Fibroblast of skin of left quadriceps (primary cell): Measurements from ENCODE around the gene MRGPRG.
A peak's percentile ranks its signal among the peaks of the same experiment; 100 is the strongest.

ENCODE experiments used
- DNase-seq, 2 experiments: peaks; one replicate each; pipeline ENCODE4 v3.0.0-alpha.2; 2013; ENCODE audit warnings: low read depth in 2 of 2

MRGPRG gene

DNA sequence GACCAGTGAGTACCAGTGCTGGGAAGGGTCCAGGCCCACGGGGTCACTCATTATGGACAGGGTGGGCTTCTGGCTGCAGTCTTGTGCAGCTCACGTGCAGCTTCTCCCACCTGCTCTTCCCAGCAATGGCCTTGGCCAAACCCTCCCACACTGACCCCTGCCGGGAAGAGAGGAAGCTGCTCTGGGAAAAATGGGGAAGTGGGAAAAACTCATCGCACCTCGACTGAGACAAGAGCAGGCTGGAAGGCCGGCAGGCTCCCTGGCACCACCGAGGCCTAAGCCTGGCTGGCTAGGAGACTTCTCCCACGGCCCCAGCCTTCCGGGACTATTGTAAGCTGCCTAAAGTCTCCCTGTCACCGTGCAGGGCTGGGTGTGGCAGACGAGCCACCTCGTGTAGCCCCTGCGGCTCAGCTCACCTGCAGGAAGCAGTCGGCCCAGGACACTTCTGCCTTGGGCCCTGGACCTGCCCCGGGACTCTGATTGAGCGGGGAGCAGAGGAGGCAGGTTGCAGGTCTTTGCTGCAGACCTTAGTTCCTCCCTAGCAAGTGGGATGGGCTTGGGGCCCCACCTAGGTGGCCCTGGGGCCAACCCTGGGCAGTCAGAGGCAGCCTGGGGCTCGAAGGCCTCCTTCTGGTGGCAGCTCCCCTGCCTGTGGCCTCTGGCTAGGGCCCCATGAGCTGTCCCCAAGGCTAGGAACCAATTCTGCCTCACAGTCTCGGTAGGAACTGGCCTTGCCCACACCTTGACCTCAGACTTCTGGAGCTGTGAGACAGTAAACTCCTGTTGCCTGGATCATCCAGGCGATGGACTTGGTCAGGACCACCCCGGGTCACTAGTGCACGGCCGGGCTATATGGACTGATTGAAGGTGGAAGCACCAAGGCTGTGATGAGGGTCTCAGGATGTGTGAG lies 23.1 kb downstream of the MRGPRG start:
- no peak for DNase-seq

DNA sequence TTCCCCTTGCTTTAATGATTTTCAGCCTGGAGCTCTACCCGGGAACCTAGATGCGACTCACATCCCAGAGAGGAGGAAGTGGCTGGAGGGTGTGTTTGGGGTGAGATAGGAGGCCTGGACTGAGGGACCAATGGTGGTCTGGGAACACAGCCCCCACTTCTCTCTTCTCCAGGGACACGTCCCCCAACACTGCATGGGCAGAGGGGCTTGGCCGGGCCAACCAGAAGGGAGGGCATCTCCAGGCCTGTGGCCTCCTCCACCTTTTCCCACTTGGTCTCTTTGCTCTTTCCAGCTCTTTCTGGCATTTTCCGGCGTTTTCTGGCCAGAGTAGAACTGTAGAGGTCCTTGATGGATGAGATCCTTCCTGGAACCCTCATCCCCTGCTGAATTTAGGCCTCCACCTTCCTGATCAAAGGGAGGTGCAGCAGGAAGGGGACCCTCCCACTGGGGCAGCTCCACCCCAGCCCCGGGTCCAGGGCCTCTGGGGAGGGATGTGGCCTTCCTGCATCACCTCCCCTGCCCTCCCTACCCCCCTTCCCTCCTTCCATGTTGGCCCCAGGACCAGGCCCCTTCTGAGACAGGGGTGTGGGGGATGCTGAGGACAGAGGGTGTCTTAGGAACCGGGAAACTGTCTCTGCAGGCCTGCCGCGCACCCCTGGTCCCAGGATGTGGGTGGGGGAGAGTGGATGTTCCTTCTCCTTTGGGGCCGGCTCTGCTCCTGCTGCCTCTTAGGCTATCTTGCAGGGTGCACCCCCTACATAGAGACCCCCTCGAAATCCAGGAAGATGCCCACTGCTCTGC lies 24.4 kb downstream of the MRGPRG start:
- no peak for DNase-seq

DNA sequence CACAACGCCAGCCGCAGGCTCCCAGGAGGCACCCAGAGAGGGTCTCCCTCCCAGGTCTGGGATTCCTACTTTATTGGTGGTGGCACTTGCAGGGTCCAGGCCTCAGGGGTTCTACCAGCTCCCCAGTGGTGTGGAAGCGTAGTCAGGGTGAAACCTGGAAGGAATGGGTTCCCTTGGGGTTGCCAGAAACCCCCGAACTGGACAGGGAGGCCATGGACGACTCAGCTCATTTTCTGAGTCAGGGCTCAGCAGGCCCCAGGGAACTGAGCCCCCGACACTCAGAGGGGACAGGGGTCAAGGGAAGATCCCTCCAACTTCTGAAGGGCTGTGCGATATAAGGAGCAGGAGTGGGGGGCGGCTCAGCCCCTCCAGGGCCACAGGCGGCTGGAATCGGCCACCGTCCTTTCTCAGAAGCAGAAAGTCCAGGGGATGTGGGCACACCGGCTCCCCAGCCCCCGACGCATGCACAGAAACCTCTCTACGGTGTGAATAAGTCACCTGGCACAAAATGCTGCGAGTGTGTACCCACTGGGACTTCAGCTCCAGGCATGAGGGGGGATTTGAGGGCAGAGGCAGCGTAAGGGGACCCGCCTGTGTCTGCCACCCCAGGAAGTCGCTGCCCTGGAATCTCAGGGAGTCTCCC lies 25.1 kb downstream of the MRGPRG start:
- no peak for DNase-seq

DNA sequence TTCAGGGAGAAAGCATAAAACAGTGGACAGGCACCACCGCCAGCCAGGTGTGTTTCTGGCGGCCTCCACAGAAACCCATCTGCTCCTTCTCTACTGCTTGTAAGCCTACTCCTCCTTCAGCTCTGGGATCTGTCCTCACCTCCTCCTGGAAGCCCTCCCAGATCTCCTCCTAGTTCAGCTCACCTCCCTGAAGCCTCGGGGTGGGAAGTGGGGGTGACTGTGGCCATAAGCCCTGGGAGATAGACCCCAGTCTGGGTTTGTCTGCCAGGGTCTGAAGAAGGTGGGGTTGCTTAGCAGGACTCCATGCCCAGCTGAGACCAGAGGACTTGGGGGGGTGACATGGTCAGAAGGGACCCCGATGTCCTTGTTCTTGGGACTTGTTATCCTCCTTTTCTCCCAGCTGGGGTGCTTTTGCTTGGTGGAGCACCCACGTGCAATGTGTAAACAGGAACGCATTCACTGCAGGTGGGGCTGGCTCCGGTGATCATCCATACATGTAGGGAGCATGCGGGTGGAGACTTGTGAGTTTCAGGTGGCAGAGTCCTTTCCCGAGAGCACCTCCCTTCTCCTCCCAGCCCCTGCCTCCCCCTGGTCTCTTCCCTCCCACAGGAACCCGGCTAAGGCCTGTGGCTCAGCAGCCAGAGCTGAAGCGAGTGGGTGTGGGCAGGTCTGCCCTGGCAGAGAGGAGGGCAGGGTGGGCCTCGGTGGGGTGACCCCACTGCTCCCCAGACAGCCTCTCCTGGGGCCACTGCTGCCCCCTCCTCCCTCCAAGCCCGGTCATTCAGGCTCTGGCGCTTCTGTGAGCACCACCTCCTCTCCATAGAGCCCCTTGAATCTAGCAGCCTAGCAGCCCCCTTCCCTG lies 25.9 kb downstream of the MRGPRG start:
- no peak for DNase-seq

DNA sequence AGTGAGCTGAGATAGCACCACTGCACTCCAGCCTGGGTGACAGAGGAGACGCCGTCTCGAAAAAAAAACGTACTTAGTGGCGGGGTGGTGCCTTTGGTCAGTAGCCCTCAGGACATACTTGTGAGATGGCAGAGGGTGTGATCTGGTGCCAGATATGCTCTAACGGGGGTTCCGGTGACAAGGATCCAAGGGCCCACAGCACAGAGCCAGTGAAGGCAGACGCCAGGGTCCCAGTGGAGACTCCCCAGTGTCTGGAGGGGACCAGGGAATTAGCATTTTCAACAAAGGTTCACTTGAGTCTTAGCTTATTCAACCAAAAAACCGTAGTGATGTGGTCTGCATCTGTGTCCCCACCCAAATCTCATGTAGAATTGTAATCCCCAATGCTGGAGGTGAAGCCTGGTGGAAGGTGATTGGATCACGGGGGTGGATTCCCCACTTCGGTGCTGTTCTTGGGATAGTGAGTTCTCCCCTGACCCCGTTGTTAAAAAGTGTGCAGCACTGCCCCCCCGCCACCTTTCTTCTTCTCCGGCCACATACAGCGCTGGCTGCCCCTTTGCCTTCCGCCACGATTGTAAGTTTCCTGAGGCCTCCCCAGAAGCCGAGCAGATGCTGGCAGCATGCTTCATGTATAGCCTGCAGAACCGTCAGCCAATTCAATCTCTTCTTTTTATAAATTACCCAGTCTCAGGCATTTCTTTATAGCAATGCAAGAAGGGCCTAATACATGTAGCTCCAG lies 26.9 kb downstream of the MRGPRG start:
- no peak for DNase-seq

DNA sequence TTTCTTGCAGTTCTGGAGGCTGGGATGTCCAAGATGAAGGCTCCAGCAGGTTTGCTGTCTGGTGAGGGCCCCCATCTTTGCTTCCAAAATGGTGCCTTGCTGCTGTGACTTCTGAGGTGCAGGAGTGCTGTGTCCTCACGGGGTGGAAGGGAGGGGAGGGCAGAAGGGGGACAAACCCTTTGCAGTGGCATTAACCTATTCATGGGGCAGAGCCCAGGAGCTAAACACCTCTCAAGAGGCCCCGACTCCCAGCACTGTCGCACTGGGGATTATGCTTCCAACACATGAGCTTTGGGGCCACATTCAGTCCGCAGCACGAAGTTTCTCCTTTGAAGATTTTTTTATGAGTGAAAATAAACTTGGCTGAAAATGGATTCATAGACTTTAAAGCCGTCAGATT lies 28.0 kb downstream of the MRGPRG start:
- no peak for DNase-seq

DNA sequence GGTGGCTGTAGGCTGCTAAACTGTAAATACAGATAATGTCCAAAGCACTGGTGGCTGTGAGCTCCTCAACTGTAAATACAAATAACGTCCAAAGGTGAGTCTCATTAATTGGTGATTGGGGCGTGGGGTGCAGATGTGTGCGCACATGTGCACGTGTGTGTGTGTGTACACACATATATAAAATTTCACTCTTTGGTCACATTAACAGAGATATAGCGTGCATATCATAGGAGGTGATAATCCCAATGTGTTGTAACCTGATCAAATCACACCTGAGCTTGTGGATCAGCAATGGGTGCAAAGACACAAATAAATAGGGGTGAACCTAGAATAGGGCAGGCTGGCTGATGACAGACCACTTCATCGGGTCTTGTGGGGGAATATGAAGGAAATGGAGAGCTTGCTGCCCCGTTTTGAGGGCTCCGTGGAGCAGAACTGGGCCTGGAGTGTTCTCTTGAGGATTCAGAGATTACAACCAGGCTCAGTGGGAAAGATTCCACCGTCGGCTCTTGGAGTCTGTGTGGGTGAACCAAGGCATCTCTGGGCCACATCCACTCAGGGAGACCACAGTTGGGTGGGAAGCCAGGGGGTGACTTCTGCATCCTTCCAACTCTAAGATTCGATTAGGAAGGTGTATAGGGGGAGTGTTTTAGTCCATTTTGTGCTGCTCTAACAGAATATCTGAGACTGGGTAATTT lies 28.6 kb downstream of the MRGPRG start:
- DNase-seq, result no peak

DNA sequence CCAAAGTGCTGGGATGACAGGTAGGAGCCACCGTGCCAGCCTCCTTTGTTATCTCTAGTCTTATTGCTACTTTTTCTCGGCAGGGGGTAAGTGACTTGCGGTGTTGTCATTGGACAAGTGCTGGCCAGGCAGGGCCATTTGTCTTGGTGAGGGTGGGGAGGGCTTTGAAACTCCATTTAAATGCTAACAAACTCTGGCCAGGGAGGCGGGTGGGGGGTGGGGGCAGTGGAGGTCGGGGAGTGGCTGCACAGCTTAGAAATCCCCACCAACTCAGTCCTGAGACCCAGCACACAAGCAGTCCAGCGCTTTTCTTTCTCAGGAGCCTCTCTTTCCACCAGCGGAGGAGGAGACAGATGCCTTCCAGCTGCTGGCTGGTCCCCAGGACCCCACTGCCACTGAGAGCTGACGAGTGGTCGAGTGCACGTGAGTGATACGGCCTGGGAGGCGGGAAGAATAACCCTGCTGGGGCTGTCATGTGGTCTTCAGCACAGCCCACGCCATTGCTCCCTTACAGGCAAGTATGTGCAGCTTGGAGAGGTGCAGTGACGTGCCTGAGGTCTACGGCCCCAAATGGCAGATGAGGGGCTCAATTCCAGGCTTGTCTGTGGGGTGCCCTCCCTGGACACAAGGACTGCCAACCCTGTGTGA lies 29.3 kb downstream of the MRGPRG start:
- no peak for DNase-seq

DNA sequence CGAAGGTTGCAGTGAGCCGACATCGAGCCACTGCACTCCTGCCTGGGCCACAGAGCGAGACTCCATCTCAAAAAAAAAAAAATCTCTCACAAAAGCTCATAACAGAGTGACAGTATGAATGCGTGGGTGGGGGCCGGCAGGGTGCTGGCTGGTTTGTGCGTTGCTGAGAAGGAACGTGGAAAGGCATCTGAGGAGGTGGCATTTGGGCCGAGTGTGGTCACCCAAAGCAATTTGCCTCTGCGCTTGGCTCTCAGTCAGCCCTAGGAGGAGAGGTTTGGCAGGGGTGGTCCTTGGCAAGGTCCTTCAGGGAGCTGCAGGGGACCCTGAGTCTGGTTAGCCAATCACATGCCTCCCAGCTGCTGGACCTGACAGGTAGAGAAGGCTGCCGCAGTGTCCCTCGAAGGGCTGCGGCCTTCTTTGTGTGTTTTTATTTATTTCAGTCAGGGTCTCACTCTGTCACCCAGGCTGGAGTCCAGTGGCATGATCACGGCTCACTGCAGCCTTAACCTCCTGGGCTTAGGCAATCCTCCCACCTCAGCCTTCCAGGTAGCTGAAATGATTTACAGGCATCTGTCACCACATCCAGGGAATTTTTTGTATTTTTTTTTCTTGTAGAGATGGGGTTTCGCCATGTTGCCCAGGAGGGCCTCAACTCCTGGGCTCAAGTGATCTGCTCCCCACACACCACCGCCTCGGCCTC lies 30.0 kb downstream of the MRGPRG start:
- no peak for DNase-seq

DNA sequence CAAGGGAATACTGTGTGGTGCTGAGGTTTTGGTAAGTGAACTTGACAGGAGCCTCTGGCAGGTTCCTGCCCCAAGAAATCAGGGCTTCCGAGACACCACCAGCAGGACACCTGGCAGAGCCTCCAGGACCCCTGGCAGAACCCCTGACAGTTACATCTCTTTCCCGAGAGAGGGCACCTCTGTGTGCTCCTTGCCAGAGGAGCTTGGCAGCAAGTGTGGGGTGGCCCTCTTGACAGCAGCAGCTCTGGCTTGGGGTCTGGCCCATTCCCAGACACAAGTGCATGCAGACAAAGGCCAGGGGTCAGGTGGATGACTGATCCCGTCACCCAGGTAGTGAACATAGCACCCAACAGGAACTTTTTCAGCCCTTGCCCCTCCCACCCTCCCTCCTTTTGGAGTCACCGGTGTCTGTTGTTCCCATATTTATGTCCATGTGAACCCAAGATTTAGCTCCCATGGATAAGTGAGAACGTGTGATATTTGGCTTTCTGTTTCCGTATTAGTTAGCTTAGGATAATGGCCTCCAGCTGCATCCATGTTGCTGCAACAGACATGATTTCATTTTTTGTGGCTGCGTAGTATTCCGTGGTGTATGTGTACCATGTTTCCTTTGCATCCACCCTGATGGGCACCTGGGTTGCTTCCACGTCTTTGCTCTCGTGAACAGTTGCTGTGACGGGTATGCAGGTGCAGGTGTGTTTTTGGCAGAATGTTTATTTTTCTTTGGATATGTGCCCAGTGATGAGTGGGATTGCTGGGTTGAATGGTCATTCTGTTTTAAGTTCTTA lies 32.3 kb downstream of the MRGPRG start:
- DNase-seq, result no peak

DNA sequence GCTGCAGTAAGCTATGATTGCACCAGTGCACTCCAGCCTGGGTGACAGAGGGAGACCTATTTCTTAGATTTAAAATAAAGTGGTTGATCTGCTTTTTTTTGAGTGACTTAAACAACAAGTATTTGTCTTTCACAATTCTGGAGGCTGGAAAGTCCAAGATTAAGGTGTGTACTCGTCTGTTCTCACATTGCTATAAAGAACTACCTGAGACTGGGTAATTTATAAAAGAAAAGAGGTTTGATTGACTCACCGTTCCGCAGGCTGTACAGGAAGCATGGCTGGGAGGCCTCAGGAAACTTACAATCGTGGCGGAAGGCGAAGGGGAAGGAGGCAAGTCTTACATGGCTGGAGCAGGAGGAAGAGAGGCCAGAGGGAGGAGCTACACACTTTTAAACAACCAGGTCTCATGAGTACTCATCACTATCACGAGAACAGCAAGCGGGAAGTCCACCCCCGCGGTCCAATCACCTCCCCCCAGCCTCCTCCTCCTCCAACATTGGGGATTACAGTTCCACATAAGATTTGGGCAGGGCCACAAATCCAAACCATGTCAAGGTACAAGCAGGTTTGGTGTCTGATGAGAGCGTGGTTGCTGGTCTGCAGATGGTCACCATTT lies 33.8 kb downstream of the MRGPRG start:
- no peak for DNase-seq

DNA sequence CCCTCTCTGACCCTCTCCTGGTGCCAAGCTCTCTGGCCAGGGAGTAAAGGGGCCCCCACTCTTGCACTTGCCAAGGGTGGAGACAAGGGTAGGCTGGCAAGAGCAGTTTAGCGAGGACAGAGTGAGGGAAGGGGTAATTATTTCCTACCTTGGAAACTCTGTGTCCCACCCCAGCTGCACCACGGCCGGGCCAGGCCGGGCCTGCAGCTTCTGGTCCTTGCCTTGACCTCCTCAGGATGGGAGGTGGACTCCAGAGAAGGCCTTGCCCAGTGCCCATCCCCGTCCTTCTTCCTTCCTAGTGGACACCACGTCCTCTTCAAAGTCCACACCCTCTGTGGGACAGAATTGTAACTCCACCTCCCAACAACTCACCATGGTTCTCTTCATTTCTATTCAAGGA lies 35.1 kb downstream of the MRGPRG start:
- no peak for DNase-seq

DNA sequence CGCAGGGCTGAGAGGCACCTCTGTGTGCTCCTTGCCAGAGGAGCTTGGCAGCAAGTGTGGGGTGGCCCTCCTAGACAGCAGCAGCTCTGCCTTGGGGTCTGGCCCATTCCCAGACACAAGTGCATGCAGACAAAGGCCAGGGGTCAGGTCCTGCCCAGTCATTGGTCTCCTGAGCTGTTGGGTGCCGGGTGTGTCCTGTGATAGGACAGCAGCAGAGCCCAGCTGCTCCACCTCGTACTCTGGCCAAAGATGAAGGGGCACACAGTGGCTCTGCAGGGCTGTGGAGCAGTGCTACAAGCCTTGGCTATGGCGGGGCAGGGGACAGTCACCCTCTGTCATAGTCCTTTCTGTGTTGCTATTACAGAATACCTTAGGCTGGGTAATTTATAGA lies 36.2 kb downstream of the MRGPRG start:
- DNase-seq, result no peak

DNA sequence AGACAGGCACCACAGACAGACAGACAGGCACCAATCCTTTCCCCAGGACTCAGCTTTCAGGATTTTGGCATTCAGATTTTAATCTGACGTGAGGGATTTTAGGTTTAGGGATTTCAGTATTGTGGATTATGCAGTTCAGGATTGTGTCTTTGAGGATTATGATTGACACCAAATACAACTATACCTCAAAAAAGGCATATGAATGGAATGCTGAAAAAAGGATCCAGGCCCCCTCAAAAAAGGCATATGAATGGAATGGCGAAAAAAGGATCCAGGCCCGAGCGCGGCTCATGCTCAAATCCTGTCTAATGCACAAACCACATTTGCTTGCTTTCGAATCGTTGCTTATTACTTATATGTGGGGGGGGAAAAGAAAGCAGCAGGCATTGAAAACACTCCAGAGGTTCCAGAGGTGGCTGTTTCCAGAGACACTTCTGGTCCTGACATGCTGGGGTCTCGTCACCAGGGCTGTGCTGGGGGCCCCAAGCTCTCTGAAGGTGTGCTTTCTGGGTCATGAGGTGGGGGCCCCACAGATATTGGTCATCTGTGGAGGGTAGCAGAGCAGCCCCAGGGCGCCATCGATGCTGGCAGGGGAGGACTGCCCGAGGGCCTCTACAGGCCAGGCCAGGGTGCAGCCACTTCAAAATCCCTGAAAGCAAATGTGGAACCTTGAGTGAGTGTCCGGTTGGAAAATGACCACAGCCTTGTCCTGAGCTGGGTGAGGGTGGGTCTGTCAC lies 36.7 kb downstream of the MRGPRG start:
- DNase-seq, result no peak

DNA sequence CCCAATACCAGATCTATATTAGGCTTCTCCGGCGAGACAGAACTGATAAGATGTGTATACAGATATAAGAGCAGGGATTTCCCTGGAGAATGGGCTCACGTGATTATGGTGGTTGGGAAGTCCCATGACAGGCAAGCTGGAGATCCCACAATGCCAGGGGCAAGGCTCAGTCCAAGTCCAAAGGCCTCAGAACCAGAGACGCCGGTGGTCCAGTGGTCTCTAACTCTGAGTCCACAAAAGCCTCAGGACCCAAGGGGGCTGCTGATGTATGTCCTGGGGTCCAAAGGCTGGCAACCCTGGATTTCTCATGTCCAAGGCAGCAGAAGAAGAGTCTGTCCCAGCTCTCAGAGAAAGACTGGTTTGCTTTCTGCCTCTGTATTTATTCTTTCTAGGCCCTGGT lies 37.7 kb downstream of the MRGPRG start:
- DNase-seq, result no peak

DNA sequence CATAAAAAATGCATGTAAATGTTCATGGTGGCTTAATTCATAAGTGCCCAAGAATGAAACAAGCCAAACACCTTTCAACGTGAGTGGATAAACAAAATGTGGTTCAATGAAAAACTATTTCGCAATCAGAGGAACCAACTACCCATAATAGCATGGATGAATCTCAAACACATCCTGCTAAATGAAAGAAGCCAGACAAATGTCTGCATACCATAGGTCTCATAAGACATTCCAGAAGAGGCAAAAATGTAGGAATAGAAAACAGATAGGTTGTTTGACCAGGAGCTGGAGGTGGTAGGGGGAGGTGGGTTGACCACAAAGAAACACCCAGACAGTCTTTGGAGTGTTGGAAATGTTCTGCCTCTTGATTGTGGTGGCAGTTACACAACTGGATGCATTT lies 40.3 kb downstream of the MRGPRG start:
- peak in 1 of 2 experiments; percentile 45 for DNase-seq

DNA sequence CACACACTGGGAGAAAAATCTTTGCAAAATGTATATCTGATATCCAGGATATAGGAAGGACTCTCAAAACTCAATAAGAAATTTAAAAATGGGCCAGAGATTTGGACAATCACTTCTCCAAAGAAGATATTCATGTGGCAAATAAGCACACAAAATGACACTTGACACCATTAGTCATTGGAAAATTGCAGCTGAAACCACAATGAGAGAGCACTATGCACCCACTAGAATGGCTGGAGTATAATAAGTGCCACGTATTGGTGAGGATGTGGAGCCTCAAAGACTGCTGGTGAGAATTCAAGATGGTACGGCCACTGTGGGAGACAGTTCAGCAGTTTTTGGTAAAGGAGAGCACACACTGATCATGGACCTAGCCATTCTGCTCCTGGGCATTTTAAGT lies 40.7 kb downstream of the MRGPRG start:
- DNase-seq, result no peak
